Measurements from ENCODE around the gene FGF8. TPM values are rescaled to one million over a fixed set of nuclear protein-coding genes. Genes with fewer than 3 reads are reported as not detected.

FGF8 gene
- polyA plus RNA-seq, 4 donors = 6.8 to 8.9 (median 8.1) TPM

DNA sequence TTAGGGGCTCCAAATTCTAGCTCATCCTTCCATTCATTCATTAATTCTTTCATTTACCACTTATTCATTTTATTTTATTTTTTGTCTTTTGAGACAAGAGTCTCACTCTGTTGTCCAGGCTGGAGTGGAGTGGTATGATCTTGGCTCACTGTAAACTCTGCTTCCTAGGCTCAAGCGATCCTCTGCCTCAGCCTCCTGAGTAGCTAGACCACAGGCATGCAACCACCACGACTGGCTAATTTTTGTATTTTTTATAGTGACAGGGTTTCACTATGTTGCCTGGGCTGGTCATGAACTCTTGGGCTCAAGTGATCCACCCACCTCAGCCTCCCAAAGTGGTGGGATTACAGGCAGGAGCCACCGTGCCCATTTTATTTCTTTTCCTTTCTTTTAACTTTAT, 31.6 kb downstream of the FGF8 start:
- DNase-seq (ENCODE audit: low read depth in 4 of 4, low spot score in 3 of 4) = no peak

- DNase-seq (ENCODE audit: low read depth in 4 of 4, low spot score in 3 of 4) = no peak
These were observed 34.0 kb downstream of the FGF8 start for GRCh38 chr10:101741938-101742337.

DNA sequence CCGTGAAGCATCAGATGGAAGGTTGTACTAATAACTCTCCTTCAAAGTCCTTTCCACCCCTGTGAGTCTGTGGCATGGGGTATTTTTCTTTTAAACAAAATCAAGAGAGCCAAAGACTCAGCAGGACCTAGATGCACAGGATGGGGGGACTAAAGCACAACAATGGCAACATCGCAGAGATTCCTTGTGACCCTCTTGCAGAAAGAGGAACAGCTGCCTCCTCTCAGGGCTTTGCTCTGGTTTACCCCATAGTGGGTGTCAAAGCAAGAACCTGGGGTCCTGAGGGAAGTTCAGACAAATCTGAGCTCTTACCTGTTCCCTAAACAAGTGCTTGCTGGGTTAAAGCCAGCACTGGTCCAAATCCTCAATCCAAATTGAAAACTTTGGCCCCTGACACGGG, 39.2 kb downstream of the FGF8 start:
- no peak for DNase-seq (ENCODE audit: low read depth in 4 of 4, low spot score in 3 of 4)

DNA sequence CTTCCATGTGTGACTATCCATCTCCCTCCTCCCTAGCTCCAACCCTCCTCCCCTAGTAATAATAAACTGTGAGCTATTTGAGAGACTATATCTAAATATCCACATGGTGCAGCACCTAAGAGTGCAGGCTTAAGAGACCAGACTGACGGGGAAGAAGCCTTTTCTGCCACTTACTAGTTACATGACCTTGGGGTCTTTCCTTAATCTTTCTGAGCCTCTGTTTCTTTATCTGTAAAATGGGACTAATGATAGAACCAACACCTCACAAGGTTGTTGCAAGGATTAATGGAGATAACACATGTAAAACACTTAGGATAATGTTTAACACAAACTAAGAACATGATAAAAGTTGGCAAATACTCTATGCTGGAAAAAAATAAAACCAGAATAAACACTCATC, 43.8 kb downstream of the FGF8 start:
- no peak for DNase-seq (ENCODE audit: low read depth in 4 of 4, low spot score in 3 of 4)

- no peak for DNase-seq (ENCODE audit: low read depth in 4 of 4, low spot score in 3 of 4)
These were observed 49.9 kb downstream of the FGF8 start for GRCh38 chr10:101726115-101726387.

GRCh38 chr10:101725296-101726114, 50.4 kb downstream of the FGF8 start:
- DNase-seq (ENCODE audit: low read depth in 4 of 4, low spot score in 3 of 4) = no peak

GRCh38 chr10:101724446-101724845, 51.5 kb downstream of the FGF8 start:
- DNase-seq (ENCODE audit: low read depth in 4 of 4, low spot score in 3 of 4) = no peak

- DNase-seq (ENCODE audit: low read depth in 4 of 4, low spot score in 3 of 4) = no peak
These were observed 52.7 kb downstream of the FGF8 start for GRCh38 chr10:101723176-101723575.

- no peak for DNase-seq (ENCODE audit: low read depth in 4 of 4, low spot score in 3 of 4)
These were observed 54.1 kb downstream of the FGF8 start for GRCh38 chr10:101721806-101722205.

DNA sequence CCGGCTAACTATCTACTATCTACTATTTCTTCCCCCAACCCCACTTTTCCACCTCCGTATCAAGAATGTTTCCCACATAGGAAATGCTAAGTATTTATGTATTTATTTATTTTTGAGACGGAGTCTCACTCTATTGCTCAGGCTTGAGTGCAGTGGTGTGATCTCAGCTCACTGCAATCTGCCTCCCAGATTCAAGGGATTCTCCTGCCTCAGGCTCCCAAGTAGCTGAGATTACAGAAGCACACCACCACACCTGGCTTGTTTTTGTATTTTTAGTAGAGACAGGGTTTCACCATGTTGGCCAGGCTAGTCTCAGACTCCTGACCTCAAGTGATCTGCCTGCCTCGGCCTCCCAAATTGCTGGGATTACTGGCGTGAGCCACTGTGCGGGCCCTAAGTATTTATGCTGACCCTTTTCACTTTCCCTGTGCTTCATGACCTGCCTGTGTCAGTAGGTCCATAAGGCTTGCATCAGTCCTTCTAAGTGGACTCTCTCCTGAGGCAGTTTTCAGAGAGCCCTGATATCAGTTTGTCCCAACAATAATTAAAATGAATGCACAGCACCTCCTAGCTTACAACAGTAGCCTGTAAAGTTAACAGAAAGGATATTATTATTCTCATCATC, 55.2 kb downstream of the FGF8 start:
- DNase-seq (ENCODE audit: low read depth in 4 of 4, low spot score in 3 of 4) = no peak

Other genes starting within 250 kb of the FGF8 start
- 10 to 100 TPM; 29.7 to 34.5 (median 33.6) TPM for gene POLL, start 187.9 kb downstream of the FGF8 start, polyA plus RNA-seq (ENCODE audit: insufficient read length in 4 of 4)
- gene DPCD, start 187.8 kb downstream of the FGF8 start, polyA plus RNA-seq (ENCODE audit: insufficient read length in 4 of 4) = 10 to 100 TPM; 39.8 to 50.6 (median 44.7) TPM
- gene FBXW4, start 80.9 kb downstream of the FGF8 start, polyA plus RNA-seq (ENCODE audit: insufficient read length in 4 of 4) = 10 to 100 TPM; 54.1 to 61.0 (median 56.7) TPM
- 10 to 100 TPM; 54.1 to 72.3 (median 61.8) TPM for gene NPM3, start 7.3 kb upstream of the FGF8 start, polyA plus RNA-seq (ENCODE audit: insufficient read length in 4 of 4)
- 100 to 1,000 TPM; 124 to 155 (median 144) TPM for gene OGA, start 42.3 kb upstream of the FGF8 start, polyA plus RNA-seq (ENCODE audit: insufficient read length in 4 of 4)
- 1 to 10 TPM; 3.6 to 5.1 (median 4.2) TPM for gene KCNIP2, start 67.7 kb upstream of the FGF8 start, polyA plus RNA-seq (ENCODE audit: insufficient read length in 4 of 4)